Osteocyte (in vitro differentiated cells): ENCODE data around the gene PTPRN2. TPM values are rescaled to one million over a fixed set of nuclear protein-coding genes. Genes with fewer than 3 reads are reported as not detected.
"Not testable (repeated sequence)": the region's sequence is repeated elsewhere in the genome, so short reads cannot be mapped to it uniquely, and the experiment has no call there.

Experiments used
- DNase-seq: peaks from one replicate; pipeline ENCODE4 v3.0.0; 2021; ENCODE audit warnings: mixed read lengths; ENCODE audit not compliant: unreplicated experiment; ENCODE audit errors: extremely low spot score
- H3K27ac Mint-ChIP-seq: one replicate; pipeline ENCODE4 v1.8.0; 2021; ENCODE audit warnings: mild to moderate bottlenecking, mixed read lengths; ENCODE audit not compliant: unreplicated experiment
- H3K27me3 Mint-ChIP-seq: one replicate; pipeline ENCODE4 v1.8.0; 2021; ENCODE audit warnings: mixed read lengths; ENCODE audit not compliant: unreplicated experiment
- H3K36me3 Mint-ChIP-seq: one replicate; pipeline ENCODE4 v1.8.0; 2021; ENCODE audit warnings: mixed read lengths; ENCODE audit not compliant: unreplicated experiment
- H3K4me1 Mint-ChIP-seq: one replicate; pipeline ENCODE4 v1.8.0; 2021; ENCODE audit warnings: mixed read lengths; ENCODE audit not compliant: unreplicated experiment
- H3K4me3 Mint-ChIP-seq: one replicate; pipeline ENCODE4 v1.8.0; 2021; ENCODE audit warnings: mild to moderate bottlenecking, moderate library complexity, mixed read lengths; ENCODE audit not compliant: unreplicated experiment
- H3K9me3 Mint-ChIP-seq: one replicate; pipeline ENCODE4 v1.8.0; 2021; ENCODE audit warnings: mixed read lengths; ENCODE audit not compliant: unreplicated experiment
- total RNA-seq: library from RNA; stranded (reverse); gene quantifications from 2 replicates; pipeline ENCODE4 v1.2.1, GENCODE V29; 2021
- TF ChIP-seq, protein P1 (sequence below): fragments of 200-600 bp; sonication (generic); IDR thresholded peaks from 2 replicates; pipeline ENCODE4 v1.5.0; 2021; ENCODE audit warnings: antibody characterized with exemption, mild to moderate bottlenecking, moderate library complexity

Gene PTPRN2
- total RNA-seq, 1 donor from 2014 or later: 0.59 TPM

GRCh38 chr7:158351481-158351880 is 236.1 kb downstream of the PTPRN2 start:
- Mint-ChIP-seq H3K27me3 (no peaks in the 10 kb centered on the region), H3K4me1 (no peaks in the 10 kb centered on the region), H3K9me3 (peaks cover 25% of the 10 kb centered on the region), H3K27ac (no peak overlapping the region), H3K36me3 (no peaks in the 10 kb centered on the region), H3K4me3 (no peak overlapping the region)
- TF ChIP-seq, protein P1, sequence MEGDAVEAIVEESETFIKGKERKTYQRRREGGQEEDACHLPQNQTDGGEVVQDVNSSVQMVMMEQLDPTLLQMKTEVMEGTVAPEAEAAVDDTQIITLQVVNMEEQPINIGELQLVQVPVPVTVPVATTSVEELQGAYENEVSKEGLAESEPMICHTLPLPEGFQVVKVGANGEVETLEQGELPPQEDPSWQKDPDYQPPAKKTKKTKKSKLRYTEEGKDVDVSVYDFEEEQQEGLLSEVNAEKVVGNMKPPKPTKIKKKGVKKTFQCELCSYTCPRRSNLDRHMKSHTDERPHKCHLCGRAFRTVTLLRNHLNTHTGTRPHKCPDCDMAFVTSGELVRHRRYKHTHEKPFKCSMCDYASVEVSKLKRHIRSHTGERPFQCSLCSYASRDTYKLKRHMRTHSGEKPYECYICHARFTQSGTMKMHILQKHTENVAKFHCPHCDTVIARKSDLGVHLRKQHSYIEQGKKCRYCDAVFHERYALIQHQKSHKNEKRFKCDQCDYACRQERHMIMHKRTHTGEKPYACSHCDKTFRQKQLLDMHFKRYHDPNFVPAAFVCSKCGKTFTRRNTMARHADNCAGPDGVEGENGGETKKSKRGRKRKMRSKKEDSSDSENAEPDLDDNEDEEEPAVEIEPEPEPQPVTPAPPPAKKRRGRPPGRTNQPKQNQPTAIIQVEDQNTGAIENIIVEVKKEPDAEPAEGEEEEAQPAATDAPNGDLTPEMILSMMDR: no peak
- DNase-seq: peak; percentile 79

DNA sequence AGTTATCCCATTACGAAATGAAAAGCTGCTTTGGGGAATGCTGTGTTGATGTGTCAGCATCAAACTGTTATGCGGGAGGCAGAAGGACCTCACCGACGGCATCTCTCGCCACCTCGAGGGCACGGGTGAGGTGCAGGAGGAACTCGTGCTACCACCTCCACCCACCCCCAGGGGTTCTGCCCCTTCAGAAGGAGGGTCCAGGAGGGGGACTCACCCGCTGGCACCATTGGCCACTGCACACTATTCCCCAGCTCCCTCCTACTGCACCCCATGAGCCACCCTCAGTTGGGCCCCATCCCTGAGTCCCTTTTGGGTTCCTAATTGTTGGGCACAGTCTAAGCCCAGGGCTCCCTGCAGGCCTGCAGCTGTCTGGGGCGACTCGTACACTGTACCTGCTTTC is 236.6 kb downstream of the PTPRN2 start:
- Mint-ChIP-seq H3K4me1 (no peaks in the 10 kb centered on the region), H3K27ac (no peak overlapping the region), H3K9me3 (peaks cover 26% of the 10 kb centered on the region), H3K27me3 (no peaks in the 10 kb centered on the region), H3K4me3 (no peak overlapping the region), H3K36me3 (no peaks in the 10 kb centered on the region)
- TF ChIP-seq, protein P1: no peak
- DNase-seq: peak; percentile 73

DNA sequence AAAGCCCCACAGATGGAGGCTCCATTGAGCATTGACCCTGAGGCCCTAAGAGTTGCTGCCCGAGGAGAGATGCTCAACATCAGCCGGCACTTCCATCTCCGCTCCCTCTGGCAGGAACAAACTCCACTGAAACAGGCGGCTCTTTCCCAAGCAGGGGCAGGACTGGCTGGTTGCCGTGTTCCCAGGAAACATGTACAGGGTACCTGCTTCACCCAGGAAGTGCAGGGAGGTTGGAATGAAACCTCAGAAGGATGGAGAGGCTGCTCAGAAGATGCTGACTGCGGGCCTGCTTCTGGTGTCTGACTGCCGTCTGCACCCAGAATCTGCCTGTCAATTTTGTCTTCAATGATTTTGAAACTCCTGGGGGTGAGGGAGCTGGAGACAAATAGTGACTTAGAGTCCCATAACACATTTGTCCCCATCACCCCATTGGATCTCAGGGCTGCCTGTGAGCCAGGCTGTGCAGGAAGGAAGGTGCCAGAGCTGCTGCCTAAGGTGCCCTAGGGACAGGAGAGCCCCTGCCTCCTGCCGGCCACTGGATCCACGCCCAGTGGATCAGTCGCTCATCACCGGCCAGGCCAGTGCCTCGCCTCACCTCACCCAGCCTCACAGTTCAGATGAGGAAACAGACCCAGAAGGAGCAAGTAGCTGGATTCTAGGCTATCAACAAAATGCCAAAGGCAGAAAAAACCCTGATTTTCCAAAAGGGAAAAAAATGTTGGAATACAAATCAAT is 237.3 kb downstream of the PTPRN2 start:
- TF ChIP-seq, protein P1: no peak
- Mint-ChIP-seq H3K36me3 (no peaks in the 10 kb centered on the region), H3K4me1 (no peaks in the 10 kb centered on the region), H3K27me3 (no peaks in the 10 kb centered on the region), H3K9me3 (peaks cover 26% of the 10 kb centered on the region), H3K4me3 (no peak overlapping the region), H3K27ac (no peak overlapping the region)
- DNase-seq: peak; percentile 75

GRCh38 chr7:158348446-158348845 is 239.2 kb downstream of the PTPRN2 start:
- H3K27ac Mint-ChIP-seq: no peak overlapping the region
- H3K4me1 Mint-ChIP-seq: no peaks in the 10 kb centered on the region
- H3K27me3 Mint-ChIP-seq: no peaks in the 10 kb centered on the region
- TF ChIP-seq, protein P1: no peak
- H3K4me3 Mint-ChIP-seq: no peak overlapping the region
- DNase-seq: peak; percentile 36
- no peaks in the 10 kb centered on the region for H3K36me3 Mint-ChIP-seq
- peaks cover 13% of the 10 kb centered on the region for H3K9me3 Mint-ChIP-seq

DNA sequence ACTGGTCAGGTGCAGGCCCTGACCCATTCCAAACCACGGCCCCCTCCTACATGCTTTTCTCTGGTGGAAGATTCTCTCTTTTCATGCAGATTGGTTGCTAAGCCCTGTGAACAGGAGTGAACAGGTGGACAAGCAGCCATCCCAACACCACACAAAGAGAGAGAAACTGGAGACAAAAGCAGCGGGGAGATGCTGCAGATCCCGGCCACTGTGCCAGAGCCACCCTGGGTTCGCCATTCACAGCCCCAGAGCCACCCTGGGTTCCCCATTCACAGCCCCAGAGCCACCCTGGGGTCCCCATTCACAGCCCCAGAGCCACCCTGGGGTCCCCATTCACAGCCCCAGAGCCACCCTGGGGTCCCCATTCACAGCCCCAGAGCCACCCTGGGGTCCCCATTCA is 239.6 kb downstream of the PTPRN2 start:
- H3K4me1 Mint-ChIP-seq, H3K27me3 Mint-ChIP-seq, H3K4me3 Mint-ChIP-seq, H3K36me3 Mint-ChIP-seq, H3K27ac Mint-ChIP-seq: not testable (repeated sequence)
- H3K9me3 Mint-ChIP-seq: peaks cover 13% of the 10 kb centered on the region
- DNase-seq: peak; percentile 42
